ENCODE measurements around the gene TMEM150A. TPM values are rescaled to one million over a fixed set of nuclear protein-coding genes. Genes with fewer than 3 reads are reported as not detected.

The TMEM150A gene
- polyA plus RNA-seq, 1 donor from 2014 or later: 8.4 TPM

DNA sequence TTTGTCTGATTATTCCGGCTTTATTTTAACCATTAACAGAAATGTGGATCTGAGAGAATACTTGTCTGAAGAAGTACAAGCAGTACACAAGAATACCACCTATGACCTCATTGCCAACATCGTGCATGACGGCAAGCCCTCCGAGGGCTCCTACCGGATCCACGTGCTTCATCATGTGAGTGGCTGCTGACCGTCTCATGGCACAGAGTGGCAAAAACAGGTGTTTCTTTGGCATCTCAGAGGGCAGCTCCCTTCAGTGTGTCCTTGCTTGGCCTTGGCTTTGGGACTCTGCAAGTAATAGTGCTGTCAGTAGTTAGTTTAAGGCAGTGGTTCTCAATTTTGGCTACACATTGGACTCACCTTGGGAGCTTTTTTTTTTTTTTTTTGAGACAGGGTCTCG, 42.4 kb upstream of the TMEM150A start:
- Histone ChIP-seq H3K36me3 (ENCODE audit: insufficient read depth, low read length) (peaks cover 17% of the 10 kb centered on the region), H3K4me3 (ENCODE audit: low read length) (no peak overlapping the region), H3K9ac (ENCODE audit: low read length) (no peak overlapping the region), H2AFZ (ENCODE audit: low read depth, low read length) (no peak overlapping the region), H4K20me1 (ENCODE audit: insufficient read depth) (no peaks in the 10 kb centered on the region), H3K79me2 (replicated peaks; ENCODE audit: insufficient read depth, low read length) (no peaks in the 10 kb centered on the region), H3F3A (ENCODE audit: insufficient read depth, low read length, poor library complexity, severe bottlenecking) (no peaks in the 10 kb centered on the region), H3K27ac (ENCODE audit: low read length) (no peak overlapping the region), H3K9me3 (ENCODE audit: low read length) (no peaks in the 10 kb centered on the region), H3K9me2 (ENCODE audit: insufficient read depth, low read length) (no peaks in the 10 kb centered on the region), H3K27me3 (ENCODE audit: insufficient read depth, low read depth, low read length) (no peaks in the 10 kb centered on the region), H3K4me2 (ENCODE audit: low read length) (no peak overlapping the region)
- TF ChIP-seq MXI1 (conservative IDR thresholded peaks at IDR 0.05; ENCODE audit: poor library complexity, severe bottlenecking) (no peak), RAD21 (conservative IDR thresholded peaks at IDR 0.05) (no peak), SMC3 (conservative IDR thresholded peaks at IDR 0.05; ENCODE audit: poor library complexity) (no peak), EZH2 (IDR thresholded peaks at IDR 0.05; ENCODE audit: borderline replicate concordance, insufficient read depth, low read length, poor library complexity, severe bottlenecking) (no peak), TAF1 (IDR thresholded peaks at IDR 0.05; ENCODE audit: low read depth) (no peak), POLR2AphosphoS5 (IDR thresholded peaks at IDR 0.05) (no peak), EP300 (conservative IDR thresholded peaks at IDR 0.05; ENCODE audit: poor library complexity, severe bottlenecking) (no peak)
- TF ChIP-seq, protein P1, sequence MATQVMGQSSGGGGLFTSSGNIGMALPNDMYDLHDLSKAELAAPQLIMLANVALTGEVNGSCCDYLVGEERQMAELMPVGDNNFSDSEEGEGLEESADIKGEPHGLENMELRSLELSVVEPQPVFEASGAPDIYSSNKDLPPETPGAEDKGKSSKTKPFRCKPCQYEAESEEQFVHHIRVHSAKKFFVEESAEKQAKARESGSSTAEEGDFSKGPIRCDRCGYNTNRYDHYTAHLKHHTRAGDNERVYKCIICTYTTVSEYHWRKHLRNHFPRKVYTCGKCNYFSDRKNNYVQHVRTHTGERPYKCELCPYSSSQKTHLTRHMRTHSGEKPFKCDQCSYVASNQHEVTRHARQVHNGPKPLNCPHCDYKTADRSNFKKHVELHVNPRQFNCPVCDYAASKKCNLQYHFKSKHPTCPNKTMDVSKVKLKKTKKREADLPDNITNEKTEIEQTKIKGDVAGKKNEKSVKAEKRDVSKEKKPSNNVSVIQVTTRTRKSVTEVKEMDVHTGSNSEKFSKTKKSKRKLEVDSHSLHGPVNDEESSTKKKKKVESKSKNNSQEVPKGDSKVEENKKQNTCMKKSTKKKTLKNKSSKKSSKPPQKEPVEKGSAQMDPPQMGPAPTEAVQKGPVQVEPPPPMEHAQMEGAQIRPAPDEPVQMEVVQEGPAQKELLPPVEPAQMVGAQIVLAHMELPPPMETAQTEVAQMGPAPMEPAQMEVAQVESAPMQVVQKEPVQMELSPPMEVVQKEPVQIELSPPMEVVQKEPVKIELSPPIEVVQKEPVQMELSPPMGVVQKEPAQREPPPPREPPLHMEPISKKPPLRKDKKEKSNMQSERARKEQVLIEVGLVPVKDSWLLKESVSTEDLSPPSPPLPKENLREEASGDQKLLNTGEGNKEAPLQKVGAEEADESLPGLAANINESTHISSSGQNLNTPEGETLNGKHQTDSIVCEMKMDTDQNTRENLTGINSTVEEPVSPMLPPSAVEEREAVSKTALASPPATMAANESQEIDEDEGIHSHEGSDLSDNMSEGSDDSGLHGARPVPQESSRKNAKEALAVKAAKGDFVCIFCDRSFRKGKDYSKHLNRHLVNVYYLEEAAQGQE (IDR thresholded peaks at IDR 0.05; ENCODE audit: borderline replicate concordance): no peak
- TF ChIP-seq, protein P2, sequence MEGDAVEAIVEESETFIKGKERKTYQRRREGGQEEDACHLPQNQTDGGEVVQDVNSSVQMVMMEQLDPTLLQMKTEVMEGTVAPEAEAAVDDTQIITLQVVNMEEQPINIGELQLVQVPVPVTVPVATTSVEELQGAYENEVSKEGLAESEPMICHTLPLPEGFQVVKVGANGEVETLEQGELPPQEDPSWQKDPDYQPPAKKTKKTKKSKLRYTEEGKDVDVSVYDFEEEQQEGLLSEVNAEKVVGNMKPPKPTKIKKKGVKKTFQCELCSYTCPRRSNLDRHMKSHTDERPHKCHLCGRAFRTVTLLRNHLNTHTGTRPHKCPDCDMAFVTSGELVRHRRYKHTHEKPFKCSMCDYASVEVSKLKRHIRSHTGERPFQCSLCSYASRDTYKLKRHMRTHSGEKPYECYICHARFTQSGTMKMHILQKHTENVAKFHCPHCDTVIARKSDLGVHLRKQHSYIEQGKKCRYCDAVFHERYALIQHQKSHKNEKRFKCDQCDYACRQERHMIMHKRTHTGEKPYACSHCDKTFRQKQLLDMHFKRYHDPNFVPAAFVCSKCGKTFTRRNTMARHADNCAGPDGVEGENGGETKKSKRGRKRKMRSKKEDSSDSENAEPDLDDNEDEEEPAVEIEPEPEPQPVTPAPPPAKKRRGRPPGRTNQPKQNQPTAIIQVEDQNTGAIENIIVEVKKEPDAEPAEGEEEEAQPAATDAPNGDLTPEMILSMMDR (IDR thresholded peaks at IDR 0.05; ENCODE audit: poor library complexity, severe bottlenecking): no peak

DNA sequence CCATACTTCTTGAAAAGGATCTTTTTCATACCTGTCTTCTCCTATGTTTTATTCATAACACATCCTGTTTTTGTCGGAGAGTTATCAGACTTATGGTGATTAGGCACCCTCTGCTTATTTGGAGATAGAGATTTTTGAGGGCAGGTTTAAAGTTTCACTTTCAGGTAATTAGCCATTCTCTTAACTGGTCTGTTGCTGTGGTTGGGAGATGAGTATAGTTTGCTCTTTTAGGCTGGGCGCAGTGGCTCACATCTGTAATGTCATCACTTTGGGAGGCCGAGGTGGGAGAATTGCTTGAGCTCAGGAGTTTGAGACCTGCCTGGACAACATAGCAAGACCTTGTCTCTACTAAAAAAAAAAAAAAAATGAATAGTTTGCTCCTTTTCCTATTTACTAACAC, 40.2 kb upstream of the TMEM150A start:
- Histone ChIP-seq H4K20me1 (ENCODE audit: insufficient read depth) (no peaks in the 10 kb centered on the region), H3K9me2 (ENCODE audit: insufficient read depth, low read length) (no peaks in the 10 kb centered on the region), H2AFZ (ENCODE audit: low read depth, low read length) (no peak overlapping the region), H3K4me3 (ENCODE audit: low read length) (no peak overlapping the region), H3K27me3 (ENCODE audit: insufficient read depth, low read depth, low read length) (no peaks in the 10 kb centered on the region), H3K9me3 (ENCODE audit: low read length) (no peaks in the 10 kb centered on the region), H3K9ac (ENCODE audit: low read length) (no peak overlapping the region), H3K27ac (ENCODE audit: low read length) (no peak overlapping the region), H3K4me2 (ENCODE audit: low read length) (no peak overlapping the region), H3K79me2 (replicated peaks; ENCODE audit: insufficient read depth, low read length) (no peaks in the 10 kb centered on the region), H3F3A (ENCODE audit: insufficient read depth, low read length, poor library complexity, severe bottlenecking) (no peaks in the 10 kb centered on the region), H3K36me3 (ENCODE audit: insufficient read depth, low read length) (peaks cover 9% of the 10 kb centered on the region)
- TF ChIP-seq MXI1 (conservative IDR thresholded peaks at IDR 0.05; ENCODE audit: poor library complexity, severe bottlenecking): no peak
- TF ChIP-seq RAD21 (conservative IDR thresholded peaks at IDR 0.05): no peak
- TF ChIP-seq POLR2AphosphoS5 (IDR thresholded peaks at IDR 0.05): no peak
- TF ChIP-seq, protein P2 (IDR thresholded peaks at IDR 0.05; ENCODE audit: poor library complexity, severe bottlenecking): no peak
- TF ChIP-seq SMC3 (conservative IDR thresholded peaks at IDR 0.05; ENCODE audit: poor library complexity): no peak
- TF ChIP-seq, protein P1 (IDR thresholded peaks at IDR 0.05; ENCODE audit: borderline replicate concordance): no peak
- TF ChIP-seq EP300 (conservative IDR thresholded peaks at IDR 0.05; ENCODE audit: poor library complexity, severe bottlenecking): no peak
- no peak for TF ChIP-seq EZH2 (IDR thresholded peaks at IDR 0.05; ENCODE audit: borderline replicate concordance, insufficient read depth, low read length, poor library complexity, severe bottlenecking)
- no peak for TF ChIP-seq TAF1 (IDR thresholded peaks at IDR 0.05; ENCODE audit: low read depth)
